Measurements from ENCODE around the gene CHAF1B.

CHAF1B gene

GRCh38 chr21:36375994-36376393 lies 9.2 kb upstream of the CHAF1B start:
- no peak overlapping the region for H2AFZ ChIP-seq (ENCODE audit: low read depth, low read length)
- no peaks in the 10 kb centered on the region for H4K20me1 ChIP-seq (ENCODE audit: insufficient read depth, low read length)
- TF ChIP-seq EZH2 (IDR thresholded peaks at IDR 0.05; ENCODE audit: borderline replicate concordance, low read depth, low read length, severe bottlenecking): no peak
- TF ChIP-seq CTCF (IDR thresholded peaks at IDR 0.05; ENCODE audit: borderline replicate concordance, extremely low read depth, low read length, poor library complexity, severe bottlenecking): no peak
- H3K9ac ChIP-seq (ENCODE audit: low read depth, low read length): no peak overlapping the region
- no peaks in the 10 kb centered on the region for H3K27me3 ChIP-seq (ENCODE audit: insufficient read depth, low read length, poor library complexity)
- no peaks in the 10 kb centered on the region for H3K9me3 ChIP-seq (ENCODE audit: insufficient read depth, low read length, severe bottlenecking)
- ATAC-seq (ENCODE audit: insufficient read depth, low read depth): no peak
- H3K36me3 ChIP-seq (ENCODE audit: insufficient read depth, low read length): peaks cover 54% of the 10 kb centered on the region
- H3K4me2 ChIP-seq (ENCODE audit: insufficient read depth, low read length): no peak overlapping the region
- no peaks in the 10 kb centered on the region for H3K4me1 ChIP-seq (ENCODE audit: insufficient read depth, low read length)
- no peak overlapping the region for H3K27ac ChIP-seq (ENCODE audit: low read length)
- no peak for DNase-seq
- no peak overlapping the region for H3K4me3 ChIP-seq (ENCODE audit: low read depth in 1 of 2, low read length in 2 of 2)
- no peaks in the 10 kb centered on the region for H3K79me2 ChIP-seq (ENCODE audit: insufficient read depth, low read length)

GRCh38 chr21:36377391-36377842 lies 7.8 kb upstream of the CHAF1B start:
- no peaks in the 10 kb centered on the region for H4K20me1 ChIP-seq (ENCODE audit: insufficient read depth, low read length)
- H2AFZ ChIP-seq (ENCODE audit: low read depth, low read length): no peak overlapping the region
- TF ChIP-seq EZH2 (IDR thresholded peaks at IDR 0.05; ENCODE audit: borderline replicate concordance, low read depth, low read length, severe bottlenecking) (no peak), CTCF (IDR thresholded peaks at IDR 0.05; ENCODE audit: borderline replicate concordance, extremely low read depth, low read length, poor library complexity, severe bottlenecking) (no peak)
- H3K9ac ChIP-seq (ENCODE audit: low read depth, low read length): no peak overlapping the region
- H3K36me3 ChIP-seq (ENCODE audit: insufficient read depth, low read length): peaks cover 42% of the 10 kb centered on the region
- H3K79me2 ChIP-seq (ENCODE audit: insufficient read depth, low read length): no peaks in the 10 kb centered on the region
- ATAC-seq (ENCODE audit: insufficient read depth, low read depth): no peak
- no peak for DNase-seq
- H3K4me3 ChIP-seq (ENCODE audit: low read depth in 1 of 2, low read length in 2 of 2): no peak overlapping the region
- H3K4me1 ChIP-seq (ENCODE audit: insufficient read depth, low read length): no peaks in the 10 kb centered on the region
- H3K4me2 ChIP-seq (ENCODE audit: insufficient read depth, low read length): no peak overlapping the region
- H3K9me3 ChIP-seq (ENCODE audit: insufficient read depth, low read length, severe bottlenecking): no peaks in the 10 kb centered on the region
- no peak overlapping the region for H3K27ac ChIP-seq (ENCODE audit: low read length)
- no peaks in the 10 kb centered on the region for H3K27me3 ChIP-seq (ENCODE audit: insufficient read depth, low read length, poor library complexity)

GRCh38 chr21:36379251-36379650 lies 5.9 kb upstream of the CHAF1B start:
- no peaks in the 10 kb centered on the region for H3K4me1 ChIP-seq (ENCODE audit: insufficient read depth, low read length)

More at GRCh38 chr21:36379251-36379650, 5.9 kb upstream of the CHAF1B start:
- Histone ChIP-seq H3K9ac (ENCODE audit: low read depth, low read length) (no peak overlapping the region), H3K36me3 (ENCODE audit: insufficient read depth, low read length) (peaks cover 29% of the 10 kb centered on the region), H3K9me3 (ENCODE audit: insufficient read depth, low read length, severe bottlenecking) (no peaks in the 10 kb centered on the region), H3K4me2 (ENCODE audit: insufficient read depth, low read length) (no peak overlapping the region), H3K27me3 (ENCODE audit: insufficient read depth, low read length, poor library complexity) (no peaks in the 10 kb centered on the region), H3K79me2 (ENCODE audit: insufficient read depth, low read length) (no peaks in the 10 kb centered on the region), H4K20me1 (ENCODE audit: insufficient read depth, low read length) (no peaks in the 10 kb centered on the region), H3K27ac (ENCODE audit: low read length) (no peak overlapping the region), H3K4me3 (ENCODE audit: low read depth in 1 of 2, low read length in 2 of 2) (no peak overlapping the region), H2AFZ (ENCODE audit: low read depth, low read length) (no peak overlapping the region)
- DNase-seq (no peak), ATAC-seq (ENCODE audit: insufficient read depth, low read depth) (no peak)
- TF ChIP-seq EZH2 (IDR thresholded peaks at IDR 0.05; ENCODE audit: borderline replicate concordance, low read depth, low read length, severe bottlenecking) (no peak), CTCF (IDR thresholded peaks at IDR 0.05; ENCODE audit: borderline replicate concordance, extremely low read depth, low read length, poor library complexity, severe bottlenecking) (no peak)
